ENCODE data around the gene THSD4. TPM values are rescaled to one million over a fixed set of nuclear protein-coding genes. Genes with fewer than 3 reads are reported as not detected.

The THSD4 gene
- total and polyA plus RNA-seq, 4 donors: 6.0 to 42.4 (median 18.5) TPM

DNA sequence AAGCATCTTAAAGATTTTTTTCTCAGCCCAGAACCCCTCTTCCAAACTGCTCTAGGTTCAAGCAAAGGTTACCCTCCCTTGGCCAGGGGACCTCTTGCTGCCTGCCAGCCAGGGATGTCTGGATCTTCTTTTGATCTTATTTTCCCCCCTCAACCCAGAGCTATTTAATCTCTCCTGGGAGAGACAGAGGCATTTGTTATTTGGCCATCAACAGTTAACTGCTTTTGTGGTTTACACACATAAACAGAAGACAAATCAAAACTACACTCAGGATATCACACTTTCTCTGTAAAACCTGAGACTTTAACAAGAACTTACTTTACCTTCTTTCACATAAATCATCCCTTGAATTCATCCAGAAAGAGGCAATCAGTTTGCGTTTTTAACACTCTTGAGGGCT lies 272.5 kb downstream of the THSD4 start:
- Histone ChIP-seq H3K9me3 (ENCODE audit: control insufficient read depth in 4 of 4, insufficient read depth in 3 of 4, low read length in 3 of 4) (no peaks in the 10 kb centered on the region), H3K4me3 (no peak overlapping the region), H3K36me3 (ENCODE audit: control insufficient read depth in 4 of 4, insufficient read depth in 4 of 4, low read length in 4 of 4) (no peaks in the 10 kb centered on the region), H3K27ac (ENCODE audit: low read depth in 1 of 2, low read length in 1 of 2) (peak overlapping the region in 1 of 2 donors; percentile 31), H3K9ac (ENCODE audit: insufficient read depth in 1 of 2, low read length in 2 of 2) (no peak overlapping the region), H3K4me1 (ENCODE audit: control insufficient read depth in 5 of 5, insufficient read depth in 5 of 5, low read length in 5 of 5) (peaks cover 2 to 45% (median 28%) of the 10 kb centered on the region in 5 donors), H3K27me3 (ENCODE audit: control insufficient read depth in 3 of 3, insufficient read depth in 3 of 3, low read length in 2 of 3) (no peaks in the 10 kb centered on the region)
- no peak for TF ChIP-seq CTCF (IDR thresholded peaks at IDR 0.05; ENCODE audit: control extremely low read depth, extremely low read depth)
- no peak for DNase-seq
- ATAC-seq (ENCODE audit: insufficient read depth, low FRiP score): no peak
- 57 to 75% methylated on average over 1 of the region's 1 CpG for WGBS, 2 donors

GRCh38 chr15:71390096-71390495 lies 274.8 kb downstream of the THSD4 start:
- Histone ChIP-seq H3K36me3 (ENCODE audit: control insufficient read depth in 4 of 4, insufficient read depth in 4 of 4, low read length in 4 of 4) (no peaks in the 10 kb centered on the region), H3K4me1 (ENCODE audit: control insufficient read depth in 5 of 5, insufficient read depth in 5 of 5, low read length in 5 of 5) (peaks cover 2 to 40% (median 23%) of the 10 kb centered on the region in 5 donors), H3K27ac (ENCODE audit: low read depth in 1 of 2, low read length in 1 of 2) (no peak overlapping the region), H3K27me3 (ENCODE audit: control insufficient read depth in 3 of 3, insufficient read depth in 3 of 3, low read length in 2 of 3) (no peaks in the 10 kb centered on the region), H3K9ac (ENCODE audit: insufficient read depth in 1 of 2, low read length in 2 of 2) (no peak overlapping the region), H3K9me3 (ENCODE audit: control insufficient read depth in 4 of 4, insufficient read depth in 3 of 4, low read length in 3 of 4) (no peaks in the 10 kb centered on the region), H3K4me3 (no peak overlapping the region)
- WGBS, 2 donors: 62 to 66% methylated on average over 2 of the region's 2 CpGs
- TF ChIP-seq CTCF (IDR thresholded peaks at IDR 0.05; ENCODE audit: control extremely low read depth, extremely low read depth): no peak
- ATAC-seq (ENCODE audit: insufficient read depth, low FRiP score): no peak
- DNase-seq: no peak

DNA sequence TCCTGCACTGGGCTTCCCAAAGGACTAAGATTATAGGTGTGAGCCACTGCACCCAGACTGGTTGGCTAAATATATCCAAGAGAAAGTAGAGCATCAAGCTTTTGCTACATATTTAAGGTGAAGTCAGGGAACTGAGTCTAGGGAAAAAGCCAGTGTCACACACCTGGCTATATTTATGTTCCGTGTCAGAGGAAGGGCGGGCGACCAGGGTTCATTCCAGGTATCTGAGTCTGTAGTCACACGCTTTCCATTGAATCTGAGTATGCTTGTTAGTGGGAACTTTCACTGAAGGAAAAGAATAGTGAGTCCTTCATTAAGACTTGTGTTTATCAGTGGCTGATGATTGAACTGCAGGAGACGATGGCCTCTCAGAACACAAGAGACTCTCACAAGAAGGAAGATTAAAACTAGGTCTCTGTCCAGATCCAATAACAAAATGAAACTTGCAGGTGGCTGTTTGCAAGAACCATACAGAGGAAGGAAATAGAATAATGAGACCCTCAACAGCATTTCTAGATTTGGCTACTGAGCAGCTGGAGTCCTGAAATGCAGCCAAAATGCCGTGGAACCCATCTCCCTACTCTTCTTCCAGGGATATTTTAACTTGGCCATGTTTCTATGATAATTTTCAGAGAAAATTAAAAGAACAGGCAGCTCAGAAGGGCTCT lies 276.3 kb downstream of the THSD4 start:
- H3K27me3 ChIP-seq (ENCODE audit: control insufficient read depth in 3 of 3, insufficient read depth in 3 of 3, low read length in 2 of 3): no peaks in the 10 kb centered on the region
- H3K9ac ChIP-seq (ENCODE audit: insufficient read depth in 1 of 2, low read length in 2 of 2): no peak overlapping the region
- no peak overlapping the region for H3K4me3 ChIP-seq
- WGBS, 2 donors: 71 to 76% methylated on average over 6 of the region's 6 CpGs
- H3K36me3 ChIP-seq (ENCODE audit: control insufficient read depth in 4 of 4, insufficient read depth in 4 of 4, low read length in 4 of 4): no peaks in the 10 kb centered on the region
- H3K27ac ChIP-seq (ENCODE audit: low read depth in 1 of 2, low read length in 1 of 2): no peak overlapping the region
- ATAC-seq (ENCODE audit: insufficient read depth, low FRiP score) (no peak), DNase-seq (peak; percentile 49 to 80 (median 73))
- TF ChIP-seq CTCF (IDR thresholded peaks at IDR 0.05; ENCODE audit: control extremely low read depth, extremely low read depth): no peak
- no peaks in the 10 kb centered on the region for H3K9me3 ChIP-seq (ENCODE audit: control insufficient read depth in 4 of 4, insufficient read depth in 3 of 4, low read length in 3 of 4)
- H3K4me1 ChIP-seq (ENCODE audit: control insufficient read depth in 5 of 5, insufficient read depth in 5 of 5, low read length in 5 of 5): peaks cover 5 to 36% (median 17%) of the 10 kb centered on the region in 5 donors

Measured in lung (tissue), 12 donors.